ENCODE measurements around the gene CCDC9B.

CCDC9B gene

DNA sequence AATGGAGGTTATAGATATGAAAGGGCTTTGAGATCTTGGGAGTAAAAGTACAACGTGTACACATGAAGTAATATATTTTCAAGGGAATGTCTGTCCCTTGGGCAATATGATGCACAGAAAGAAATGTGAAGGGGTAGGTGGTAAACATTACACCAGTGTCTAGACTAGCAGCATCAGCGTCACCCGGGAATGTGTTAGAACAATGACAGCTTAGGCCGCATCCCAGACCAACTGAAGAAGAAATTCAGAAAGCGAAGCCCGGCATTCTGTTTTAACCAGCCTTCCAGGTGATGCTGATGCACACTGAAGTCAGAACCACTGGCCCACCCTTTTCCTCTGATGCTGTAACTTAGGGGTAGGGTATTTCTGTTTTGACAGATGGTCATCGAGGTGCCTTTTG is 10.9 kb downstream of the CCDC9B start:
- no peak for DNase-seq (ENCODE audit: low read depth)

DNA sequence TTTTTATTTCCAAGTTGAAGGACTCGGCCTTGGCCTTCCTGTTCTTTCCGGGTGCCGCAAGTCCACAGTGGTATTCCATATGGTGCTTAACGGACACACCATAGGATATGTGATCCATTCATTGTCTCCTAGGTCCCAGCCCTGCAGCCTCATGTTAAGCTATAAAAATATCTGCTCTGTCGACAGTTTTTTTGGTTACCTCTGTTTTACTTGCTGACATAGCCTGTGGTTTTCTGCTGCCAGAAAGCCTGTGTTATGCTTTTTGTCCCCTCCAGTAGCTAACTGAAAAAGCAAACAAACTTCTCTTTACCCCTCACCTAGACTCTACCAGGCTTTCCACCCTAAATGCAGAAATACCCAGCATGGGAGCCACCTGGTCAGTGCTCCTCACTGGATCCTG is 12.0 kb downstream of the CCDC9B start:
- no peak for DNase-seq (ENCODE audit: low read depth)

DNA sequence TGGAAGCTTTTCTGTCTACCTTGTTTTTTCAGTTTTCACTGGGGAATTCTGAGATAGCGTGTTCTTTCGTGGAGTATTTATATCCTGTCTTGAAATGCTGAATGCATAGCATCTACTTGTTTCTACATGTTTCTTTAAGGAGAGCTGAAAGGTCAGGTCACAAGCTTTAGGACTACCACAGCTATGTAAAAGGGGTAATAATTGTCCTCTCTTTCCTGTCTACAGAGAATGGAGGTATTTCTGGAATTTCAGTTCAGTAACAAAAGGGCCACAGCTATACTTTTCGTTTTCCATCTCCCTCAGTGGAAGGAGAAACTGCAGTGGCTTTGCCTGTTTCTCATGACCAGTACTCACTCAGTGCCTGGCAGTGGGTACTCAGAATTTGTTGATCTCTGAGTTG is 12.6 kb downstream of the CCDC9B start:
- DNase-seq (ENCODE audit: low read depth): no peak

- no peak for DNase-seq (ENCODE audit: low read depth)
These were observed 13.3 kb downstream of the CCDC9B start for GRCh38 chr15:40327457-40327856.

- DNase-seq (ENCODE audit: low read depth): no peak
These were observed 15.0 kb downstream of the CCDC9B start for GRCh38 chr15:40325700-40326099.

GRCh38 chr15:40325188-40325587 is 15.6 kb downstream of the CCDC9B start:
- no peak for DNase-seq (ENCODE audit: low read depth)

DNA sequence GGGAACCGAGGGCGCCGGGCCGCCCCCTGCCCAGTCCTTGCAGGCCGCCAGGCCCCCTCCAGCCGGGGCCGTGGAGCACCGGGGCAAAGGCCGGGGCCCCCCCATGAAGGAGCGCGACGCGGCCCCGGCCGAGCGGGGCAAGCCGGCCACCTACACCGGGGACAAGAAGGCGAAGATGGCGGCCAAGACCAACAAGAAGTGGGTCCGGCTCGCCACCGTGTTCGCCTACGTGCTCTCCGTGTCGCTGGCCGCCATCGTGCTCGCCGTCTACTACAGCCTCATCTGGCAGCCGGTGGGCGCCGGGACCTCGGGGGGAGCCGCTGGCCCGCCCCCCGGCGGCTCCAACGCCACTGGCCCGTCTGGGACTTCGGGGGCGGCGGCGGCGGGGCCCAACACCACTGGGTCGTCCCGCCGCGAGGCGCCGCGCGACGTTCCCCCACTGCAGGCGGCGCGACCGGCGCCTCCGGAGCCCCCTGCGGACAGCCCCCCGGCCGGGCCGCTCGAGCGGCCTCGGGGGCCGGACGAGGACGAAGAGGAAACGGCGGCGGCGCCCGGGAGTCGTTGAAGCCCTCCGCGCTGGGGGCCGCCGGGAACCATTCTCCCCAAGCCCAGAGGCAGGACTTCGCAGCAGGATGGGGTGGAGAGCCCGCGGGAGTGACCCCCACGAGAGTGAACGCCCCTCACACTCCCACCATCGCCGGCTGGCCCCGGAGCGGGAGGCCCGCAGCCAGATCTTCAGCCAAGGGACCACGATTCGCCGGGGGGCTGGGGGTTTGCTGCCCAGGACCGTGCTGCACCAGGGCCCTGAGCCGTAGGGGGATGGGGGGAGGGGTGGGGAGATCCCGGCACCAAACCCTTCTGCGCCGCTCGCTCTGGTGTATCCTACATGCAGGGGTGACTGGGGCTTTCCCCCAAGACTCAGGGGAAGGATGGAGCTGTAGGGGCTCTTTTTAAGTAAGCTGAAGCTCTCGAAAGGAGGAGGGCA is 16.5 kb downstream of the CCDC9B start:
- DNase-seq (ENCODE audit: low read depth): no peak

GRCh38 chr15:40323239-40323952 is 17.3 kb downstream of the CCDC9B start, which contains the start of gene INAFM2:
Gene INAFM2, plus strand, starts transcription at chr15:40323692. Its CDS starts 364 bp downstream, at chr15:40324056.
- DNase-seq (ENCODE audit: low read depth): peak; percentile 82

GRCh38 chr15:40322531-40323238 is 18.1 kb downstream of the CCDC9B start:
- DNase-seq (ENCODE audit: low read depth): no peak

- no peak for DNase-seq (ENCODE audit: low read depth)
These were observed 19.8 kb downstream of the CCDC9B start for GRCh38 chr15:40320931-40321371.

- no peak for DNase-seq (ENCODE audit: low read depth)
These were observed 20.3 kb downstream of the CCDC9B start for GRCh38 chr15:40320409-40320808.

DNA sequence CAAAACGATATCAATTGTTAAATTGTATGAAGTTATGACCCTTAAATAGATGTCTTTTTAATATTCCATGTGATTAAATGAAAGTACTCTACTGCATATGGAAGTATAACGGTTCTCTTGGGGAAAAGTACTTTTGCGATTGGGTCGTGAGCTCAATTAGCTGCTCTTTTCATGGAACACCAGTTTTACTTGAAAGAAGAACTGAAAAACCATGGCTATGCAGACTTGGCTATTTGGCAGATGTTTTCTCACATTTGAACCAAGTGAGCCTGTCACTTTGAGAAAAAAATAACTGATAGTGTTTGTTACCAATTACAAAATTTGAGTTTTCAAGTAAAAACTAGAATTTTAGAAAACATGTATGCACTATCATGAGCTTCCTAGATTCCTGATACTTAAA is 23.2 kb downstream of the CCDC9B start:
- DNase-seq (ENCODE audit: low read depth): no peak

DNA sequence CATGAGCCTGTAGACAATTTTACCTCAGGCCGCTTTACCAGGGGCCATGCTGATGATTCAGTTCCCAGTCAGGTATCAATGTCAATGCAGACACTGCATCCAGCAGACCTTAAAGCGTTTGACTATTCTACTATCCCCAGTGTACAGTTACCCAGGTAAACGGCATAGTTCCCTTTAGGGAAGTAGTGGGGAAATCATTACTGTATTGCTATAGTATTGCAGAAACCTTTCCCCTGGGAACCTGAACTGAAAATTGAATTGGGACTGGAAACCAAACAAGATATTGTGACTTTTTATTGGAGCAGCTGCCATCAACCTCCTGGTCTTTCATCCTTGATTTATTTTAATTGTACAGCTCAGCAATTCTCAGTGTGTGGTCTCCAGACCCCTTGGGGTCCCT is 23.8 kb downstream of the CCDC9B start:
- no peak for DNase-seq (ENCODE audit: low read depth)

- no peak for DNase-seq (ENCODE audit: low read depth)
These were observed 25.9 kb downstream of the CCDC9B start for GRCh38 chr15:40314723-40315276.

DNA sequence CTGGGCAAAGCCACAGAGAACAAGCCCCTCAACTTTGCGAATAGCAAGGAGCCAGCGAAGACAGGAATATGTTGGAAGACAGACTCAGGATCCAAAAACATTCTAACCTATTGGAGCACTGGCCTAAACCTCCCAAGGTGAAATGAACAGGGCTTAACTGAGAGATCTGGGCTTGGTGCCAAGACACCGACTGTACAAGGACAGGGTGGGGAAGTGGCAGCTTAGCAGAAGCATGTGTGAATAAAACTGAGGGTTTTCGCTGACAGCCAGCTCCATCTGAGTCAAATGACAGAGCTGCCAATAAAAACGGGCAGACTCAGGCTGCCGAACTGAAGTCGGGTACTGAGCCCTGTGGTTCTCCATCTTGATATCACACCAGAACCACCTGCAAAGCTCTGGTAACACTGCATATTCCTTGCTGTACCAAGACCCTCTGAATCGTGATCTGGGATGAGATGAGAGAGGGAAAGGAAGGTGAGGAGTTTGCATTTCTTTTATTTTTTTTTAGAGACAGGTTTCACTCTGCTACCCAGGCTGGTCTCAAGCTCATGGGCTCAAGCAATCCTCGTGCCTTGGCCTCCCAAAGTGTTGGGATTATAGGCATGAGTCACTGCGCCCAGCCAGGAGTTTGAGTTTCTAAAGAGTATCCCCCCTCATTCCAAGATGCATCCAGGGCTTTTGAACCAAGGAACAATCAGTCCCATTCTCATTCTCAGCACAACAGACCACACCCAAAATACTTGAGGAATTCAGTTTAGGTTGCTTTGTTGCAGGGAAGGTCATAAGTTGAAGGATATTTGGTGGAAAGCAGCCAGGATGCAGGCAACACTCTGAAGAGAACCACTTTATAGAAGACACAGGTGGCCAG is 27.0 kb downstream of the CCDC9B start:
- no peak for DNase-seq (ENCODE audit: low read depth)

DNA sequence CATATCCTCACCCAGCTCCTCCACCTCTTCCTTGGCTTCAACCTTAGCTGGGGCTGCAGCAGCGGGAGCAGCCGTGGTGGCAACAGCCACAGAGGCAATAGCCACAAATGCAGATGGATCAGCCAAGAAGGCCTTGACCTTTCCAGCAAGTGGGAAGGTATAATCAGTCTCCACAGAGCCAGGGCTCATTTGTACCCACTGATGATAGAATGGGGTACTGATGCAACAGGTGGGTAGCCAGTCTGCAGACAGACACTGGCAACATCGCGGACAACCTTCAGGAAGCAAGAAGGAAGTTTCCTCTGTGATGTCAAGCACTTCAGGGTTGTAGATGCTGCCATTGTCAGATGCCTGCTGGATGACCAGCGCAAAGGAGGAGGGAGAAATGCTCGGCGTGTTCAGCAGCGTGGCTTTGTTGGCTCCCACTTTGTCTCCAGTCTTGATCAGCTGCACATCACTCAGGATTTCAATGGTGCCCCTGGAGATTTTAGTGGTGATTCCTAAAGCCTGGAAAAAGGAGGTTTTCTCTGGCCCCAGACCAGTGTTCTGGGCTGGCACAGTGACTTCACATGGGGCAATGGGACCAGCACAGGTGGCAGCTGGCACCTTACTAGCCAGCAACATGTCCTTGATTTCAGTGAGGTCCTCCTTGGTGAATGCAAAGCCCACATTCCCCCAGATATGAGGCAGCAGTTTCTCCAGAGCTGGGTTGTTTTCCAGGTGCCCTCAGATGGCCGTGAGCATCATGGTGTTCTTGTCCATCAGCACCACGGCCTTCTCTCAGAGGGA is 28.2 kb downstream of the CCDC9B start:
- no peak for DNase-seq (ENCODE audit: low read depth)

DNA sequence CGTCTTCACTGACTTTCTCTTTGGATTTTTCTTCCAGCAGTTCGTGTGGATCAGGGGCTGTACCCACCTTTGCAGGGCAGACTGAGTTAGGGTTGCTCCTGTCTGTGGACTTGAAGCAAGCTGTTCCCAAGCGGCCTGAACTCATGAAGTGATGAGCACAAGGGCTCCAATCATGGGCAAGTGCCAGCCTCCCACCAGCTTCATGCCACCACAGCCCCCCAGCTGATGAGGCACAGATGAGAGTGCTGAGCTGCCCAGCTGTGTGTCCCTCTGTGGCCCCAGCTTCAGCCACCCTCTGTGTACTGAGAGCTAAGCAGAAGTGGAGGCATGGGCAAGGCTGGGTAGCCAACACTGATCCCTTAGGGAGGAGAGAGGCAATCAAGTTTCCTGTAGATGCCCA is 29.7 kb downstream of the CCDC9B start:
- DNase-seq (ENCODE audit: low read depth): no peak

DNA sequence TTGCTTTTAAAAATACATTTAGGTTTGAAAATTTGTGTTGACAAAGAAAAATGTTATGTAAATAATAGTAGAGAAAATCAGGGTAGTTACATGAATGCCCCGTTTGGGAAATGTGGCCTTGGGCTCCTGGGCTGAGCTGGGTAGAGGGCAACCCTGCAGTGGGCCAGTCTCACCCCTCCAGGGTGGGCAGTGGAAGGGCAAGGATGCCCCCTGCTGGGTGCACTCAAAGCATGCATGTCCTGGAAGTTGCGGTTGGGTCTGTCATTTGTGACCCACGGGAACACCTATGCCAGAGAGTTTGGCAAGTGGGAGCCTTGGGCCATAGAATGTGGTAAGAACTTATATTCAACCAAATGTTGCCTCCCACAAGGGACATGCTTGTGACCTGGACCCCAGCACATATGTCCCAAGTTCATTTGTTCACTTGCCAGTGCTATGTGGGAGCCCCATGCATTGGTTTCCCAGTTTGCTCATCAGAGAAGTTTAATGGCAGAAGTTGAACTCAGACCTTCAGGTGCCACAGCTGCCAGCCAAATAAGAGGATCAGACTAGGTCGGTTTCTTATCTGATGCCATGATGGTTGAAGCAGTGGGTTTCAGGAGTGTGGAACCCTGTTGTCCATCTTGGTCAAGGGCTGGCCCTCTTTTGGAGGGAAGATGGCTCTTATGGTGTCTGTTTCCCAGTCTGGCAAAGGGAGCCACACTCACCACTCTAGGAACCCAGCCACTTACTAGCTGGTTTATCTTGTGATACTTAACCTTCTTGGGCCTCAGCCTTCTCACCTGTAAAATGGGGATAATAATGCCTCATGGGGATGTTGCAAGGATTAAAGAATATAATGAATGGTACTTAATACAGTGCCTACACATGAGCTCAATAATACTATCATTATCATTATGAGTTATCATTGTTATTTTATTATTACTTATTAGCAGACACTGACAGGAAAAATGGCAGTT is 30.5 kb downstream of the CCDC9B start:
- DNase-seq (ENCODE audit: low read depth): no peak

DNA sequence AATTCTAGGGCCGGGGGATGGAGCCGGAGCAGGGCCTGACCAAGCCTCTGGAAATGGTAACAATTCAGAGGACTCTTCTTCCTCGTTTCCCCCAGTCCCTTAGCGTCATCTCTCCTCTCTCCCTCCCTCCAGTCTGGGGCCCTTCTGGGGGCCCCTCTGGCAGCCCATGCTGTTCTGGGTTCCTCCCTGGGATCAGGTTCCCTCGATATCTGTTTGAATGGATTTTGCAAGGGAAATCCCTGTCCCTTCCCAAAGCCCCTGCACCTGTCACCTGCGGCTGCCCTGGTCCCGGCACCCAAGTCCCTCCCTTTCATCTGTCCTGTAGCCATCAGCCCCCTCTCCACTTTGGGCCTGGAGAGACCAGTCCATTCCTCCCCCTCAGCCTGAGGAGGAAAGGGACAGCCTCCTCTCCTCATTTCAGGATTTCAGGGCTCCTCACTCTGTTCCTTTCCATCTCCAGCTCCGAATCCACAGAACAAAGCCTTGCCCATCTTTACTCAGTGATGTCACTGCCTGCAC is 31.3 kb downstream of the CCDC9B start:
- DNase-seq (ENCODE audit: low read depth): no peak

Measured in stimulated activated CD8-positive, alpha-beta memory T cell treated with anti-CD3 and anti-CD28 coated beads, Interleukin-15, amount 100 ng/mL, for 1 hour (primary cell).